HepG2 (cell line): ENCODE measurements around the gene TBC1D16. TPM values are rescaled to one million over a fixed set of nuclear protein-coding genes. Genes with fewer than 3 reads are reported as not detected.

Experiments
- ATF2 ChIP-seq: sonication (generic); formaldehyde crosslinking; IDR thresholded peaks from 2 replicates; pipeline ENCODE4 v1.4.0; 2020; ENCODE audit warnings: missing genetic modification reagents
- CHCHD3 ChIP-seq: sonication (generic); formaldehyde crosslinking; IDR thresholded peaks from 2 replicates; pipeline ENCODE4 v1.8.0; 2022; ENCODE audit warnings: mild to moderate bottlenecking, missing genetic modification reagents, moderate library complexity
- DDIT3 ChIP-seq: sonication (generic); formaldehyde crosslinking; IDR thresholded peaks from 2 replicates; pipeline ENCODE4 v1.4.0; 2020; ENCODE audit warnings: mild to moderate bottlenecking, missing genetic modification reagents
- DMAP1 ChIP-seq: IDR thresholded peaks from 2 replicates; pipeline ENCODE4 v1.6.1; 2016
- DR1 ChIP-seq: sonication (generic); formaldehyde crosslinking; IDR thresholded peaks from 2 replicates; pipeline ENCODE4 v1.8.0; 2021; ENCODE audit warnings: mild to moderate bottlenecking, missing genetic modification reagents, inconsistent platforms
- ELF1 ChIP-seq: sonication (generic); formaldehyde crosslinking; IDR thresholded peaks from 2 replicates; pipeline ENCODE4 v1.4.0; 2020; ENCODE audit warnings: missing genetic modification reagents
- GPBP1L1 ChIP-seq: sonication (generic); formaldehyde crosslinking; IDR thresholded peaks from 2 replicates; pipeline ENCODE4 v1.5.0; 2020; ENCODE audit warnings: mild to moderate bottlenecking, missing genetic modification reagents
- HINFP ChIP-seq: sonication (generic); formaldehyde crosslinking; IDR thresholded peaks from 2 replicates; pipeline ENCODE4 v1.4.0; 2020; ENCODE audit warnings: low read depth, mild to moderate bottlenecking, missing genetic modification reagents
- HNRNPLL ChIP-seq: fragments of 200-400 bp; formaldehyde crosslinking; IDR thresholded peaks from 2 replicates; pipeline ENCODE4 v1.6.1; 2017; ENCODE audit warnings: mild to moderate bottlenecking, low read depth, low read length; ENCODE audit not compliant: poor library complexity, severe bottlenecking
- JUNB ChIP-seq: sonication (generic); formaldehyde crosslinking; IDR thresholded peaks from 2 replicates; pipeline ENCODE4 v1.8.0; 2022; ENCODE audit warnings: missing genetic modification reagents, mild to moderate bottlenecking, borderline replicate concordance
- MBD4 ChIP-seq: IDR thresholded peaks from 2 replicates; pipeline ENCODE4 v1.6.1; 2012; ENCODE audit warnings: low read length, inconsistent platforms, borderline replicate concordance
- NFIB ChIP-seq: sonication (generic); formaldehyde crosslinking; IDR thresholded peaks from 2 replicates; pipeline ENCODE4 v1.9.0; 2021; ENCODE audit warnings: missing genetic modification reagents, mild to moderate bottlenecking, borderline replicate concordance
- SRY ChIP-seq: sonication (generic); formaldehyde crosslinking; IDR thresholded peaks from 2 replicates; pipeline ENCODE4 v1.8.0; 2022; ENCODE audit warnings: mild to moderate bottlenecking, missing genetic modification reagents
- ZFAT ChIP-seq: sonication (generic); formaldehyde crosslinking; conservative IDR thresholded peaks from 2 replicates; pipeline ENCODE4 v1.8.1; 2023; ENCODE audit warnings: missing genetic modification reagents, inconsistent platforms
- ZNF160 ChIP-seq: sonication (generic); formaldehyde crosslinking; IDR thresholded peaks from 2 replicates; pipeline ENCODE4 v1.8.0; 2022; ENCODE audit warnings: mild to moderate bottlenecking, inconsistent platforms, missing genetic modification reagents
- ZNF24 ChIP-seq: fragments of 450-650 bp; IDR thresholded peaks from 2 replicates; pipeline ENCODE4 v1.6.1; 2017; ENCODE audit warnings: antibody characterized with exemption, mild to moderate bottlenecking
- ZNF281 ChIP-seq: sonication (generic); formaldehyde crosslinking; IDR thresholded peaks from 2 replicates; pipeline ENCODE4 v1.4.0; 2020; ENCODE audit warnings: missing genetic modification reagents, borderline replicate concordance
- ZNF432 ChIP-seq: sonication (generic); formaldehyde crosslinking; IDR thresholded peaks from 2 replicates; pipeline ENCODE4 v1.5.0; 2020; ENCODE audit warnings: missing genetic modification reagents, mild to moderate bottlenecking, borderline replicate concordance
- ZNF562 ChIP-seq: sonication (generic); formaldehyde crosslinking; IDR thresholded peaks from 2 replicates; pipeline ENCODE4 v1.8.0; 2022; ENCODE audit warnings: missing genetic modification reagents, borderline replicate concordance
- ZNF607 ChIP-seq: sonication (generic); formaldehyde crosslinking; IDR thresholded peaks from 2 replicates; pipeline ENCODE4 v1.5.1; 2020; ENCODE audit warnings: missing genetic modification reagents, mild to moderate bottlenecking, borderline replicate concordance
- ZNF709 ChIP-seq: sonication (generic); formaldehyde crosslinking; IDR thresholded peaks from 2 replicates; pipeline ENCODE4 v1.5.0; 2020; ENCODE audit warnings: mild to moderate bottlenecking, missing genetic modification reagents
- ZNF75D ChIP-seq: sonication (generic); formaldehyde crosslinking; IDR thresholded peaks from 2 replicates; pipeline ENCODE4 v1.8.1; 2023; ENCODE audit warnings: missing genetic modification reagents, mild to moderate bottlenecking, borderline replicate concordance
- ZNF792 ChIP-seq: IDR thresholded peaks from 2 replicates; pipeline ENCODE4 v1.6.1; 2016
- ZNF850 ChIP-seq: sonication (generic); formaldehyde crosslinking; conservative IDR thresholded peaks from 2 replicates; pipeline ENCODE4 v1.9.0; 2021; ENCODE audit warnings: mild to moderate bottlenecking, missing genetic modification reagents
- polyA plus RNA-seq, 8 experiments: library from polyadenylated mRNA; depleted of rRNA in 3 of 8; stranded (reverse) in 7 of 8; unstranded in 1 of 8; fragments of >200 nt; fragmentation: Illumina TruSeq in 4 of 8; extraction: Trizol in 4 of 8; gene quantifications; 2 replicates each; pipeline versions ENCODE4 v1.2.1 to v1.2.3, GENCODE V29; 2011 to 2016; ENCODE audit warnings: low read depth in 4 of 8, missing spikeins in 1 of 8, mixed read lengths in 1 of 8; ENCODE audit not compliant: insufficient read depth in 1 of 8
- total RNA-seq, 5 experiments: library from RNA; depleted of rRNA; stranded (reverse); fragments of >200 nt; fragmentation: Illumina TruSeq; extraction: Trizol; gene quantifications; 2 replicates each; pipeline ENCODE4 v1.2.3, GENCODE V29; 2016; ENCODE audit warnings: low read depth in 1 of 5

The TBC1D16 gene
- total and polyA plus RNA-seq, 2 of the 13 experiments (the other 11 are each of a cell fraction or from before 2014, with no cell fraction given) = 14.9 to 24.9 TPM

- TF ChIP-seq DR1 (CRISPR knock-in tag) (no peak), DDIT3 (CRISPR knock-in tag) (no peak), ZNF75D (CRISPR knock-in tag) (no peak), MBD4 (no peak), CHCHD3 (no peak), ZFAT (no peak), ZNF709 (CRISPR knock-in tag) (no peak), HINFP (CRISPR knock-in tag) (no peak), JUNB (CRISPR knock-in tag) (peak; percentile 65; the same call in 1 of the 2 replicates), HNRNPLL (no peak), GPBP1L1 (CRISPR knock-in tag) (no peak), ZNF24 (no peak), SRY (CRISPR knock-in tag) (no peak), ZNF607 (CRISPR knock-in tag) (no peak), ZNF160 (no peak), ATF2 (CRISPR knock-in tag) (no peak), ZNF792 (no peak; the same call in 1 of the 2 replicates), ZNF562 (CRISPR knock-in tag) (no peak), ZNF432 (CRISPR knock-in tag) (no peak), ZNF850 (CRISPR knock-in tag) (no peak), ZNF281 (CRISPR knock-in tag) (no peak), DMAP1 (no peak; the same call in 1 of the 2 replicates), ELF1 (CRISPR knock-in tag) (no peak), NFIB (no peak)
These were observed 48.3 kb downstream of the TBC1D16 start (continued) for GRCh38 chr17:79987187-79987934.
